SK-N-SH treated with all-trans-retinoic acid at 6 μM for 48 hours (cell line): ENCODE data around the gene TSSC4.

Source experiments
- CREB5 ChIP-seq: fragments of 250-450 bp; sonication (Bioruptor Pico); IDR thresholded peaks from 2 replicates; pipeline ENCODE4 v1.5.1; 2020; ENCODE audit warnings: low read depth, mild to moderate bottlenecking, moderate library complexity
- GLIS3 ChIP-seq: fragments of 250-450 bp; sonication (Bioruptor Pico); IDR thresholded peaks from 2 replicates; pipeline ENCODE4 v1.5.0; 2020; ENCODE audit warnings: mild to moderate bottlenecking, moderate library complexity
- OSR1 ChIP-seq: fragments of 250-450 bp; sonication (Bioruptor Pico); IDR thresholded peaks from 2 replicates; pipeline ENCODE4 v1.8.0; 2022; ENCODE audit warnings: moderate library complexity, mild to moderate bottlenecking, inconsistent platforms
- RARB ChIP-seq: fragments of 250-450 bp; sonication (Bioruptor Pico); IDR thresholded peaks from 2 replicates; pipeline ENCODE4 v1.8.0; 2021; ENCODE audit warnings: mild to moderate bottlenecking, moderate library complexity
- SNAI2 ChIP-seq: fragments of 250-450 bp; sonication (Bioruptor Pico); IDR thresholded peaks from 2 replicates; pipeline ENCODE4 v1.5.0; 2020; ENCODE audit warnings: mild to moderate bottlenecking, moderate library complexity
- ZFP3 ChIP-seq: fragments of 250-450 bp; sonication (Bioruptor Pico); IDR thresholded peaks from 2 replicates; pipeline ENCODE4 v1.5.0; 2020; ENCODE audit warnings: mild to moderate bottlenecking, moderate library complexity
- ZNF70 ChIP-seq: fragments of 450-650 bp; formaldehyde crosslinking; IDR thresholded peaks from 2 replicates; pipeline ENCODE4 v1.5.0; 2020; ENCODE audit warnings: mild to moderate bottlenecking, moderate library complexity
- ZNF8 ChIP-seq: fragments of 450-650 bp; formaldehyde crosslinking; IDR thresholded peaks from 2 replicates; pipeline ENCODE4 v1.5.0; 2020; ENCODE audit warnings: mild to moderate bottlenecking, moderate library complexity
- TF ChIP-seq, protein P1 (sequence below): fragments of 250-450 bp; sonication (Bioruptor Pico); IDR thresholded peaks from 2 replicates; pipeline ENCODE4 v1.8.0; 2020; ENCODE audit warnings: mild to moderate bottlenecking, moderate library complexity, borderline replicate concordance

GRCh38 chr11:2375341-2375853, 25.2 kb upstream of the TSSC4 start:
- TF ChIP-seq ZNF70 (CRISPR knock-in tag) (no peak), ZFP3 (no peak), ZNF8 (CRISPR knock-in tag) (no peak), OSR1 (CRISPR knock-in tag) (no peak), CREB5 (no peak), RARB (no peak), SNAI2 (CRISPR knock-in tag) (no peak), GLIS3 (CRISPR knock-in tag) (no peak)
- TF ChIP-seq, protein P1, sequence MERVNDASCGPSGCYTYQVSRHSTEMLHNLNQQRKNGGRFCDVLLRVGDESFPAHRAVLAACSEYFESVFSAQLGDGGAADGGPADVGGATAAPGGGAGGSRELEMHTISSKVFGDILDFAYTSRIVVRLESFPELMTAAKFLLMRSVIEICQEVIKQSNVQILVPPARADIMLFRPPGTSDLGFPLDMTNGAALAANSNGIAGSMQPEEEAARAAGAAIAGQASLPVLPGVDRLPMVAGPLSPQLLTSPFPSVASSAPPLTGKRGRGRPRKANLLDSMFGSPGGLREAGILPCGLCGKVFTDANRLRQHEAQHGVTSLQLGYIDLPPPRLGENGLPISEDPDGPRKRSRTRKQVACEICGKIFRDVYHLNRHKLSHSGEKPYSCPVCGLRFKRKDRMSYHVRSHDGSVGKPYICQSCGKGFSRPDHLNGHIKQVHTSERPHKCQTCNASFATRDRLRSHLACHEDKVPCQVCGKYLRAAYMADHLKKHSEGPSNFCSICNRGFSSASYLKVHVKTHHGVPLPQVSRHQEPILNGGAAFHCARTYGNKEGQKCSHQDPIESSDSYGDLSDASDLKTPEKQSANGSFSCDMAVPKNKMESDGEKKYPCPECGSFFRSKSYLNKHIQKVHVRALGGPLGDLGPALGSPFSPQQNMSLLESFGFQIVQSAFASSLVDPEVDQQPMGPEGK = no peak
